Measurements from ENCODE around the gene CPXM2.

- TF ChIP-seq EZH2 (IDR thresholded peaks at IDR 0.05; ENCODE audit: insufficient read depth, poor library complexity, severe bottlenecking) (no peak), EZH2phosphoT487 (IDR thresholded peaks at IDR 0.05; ENCODE audit: insufficient read depth, low read depth) (no peak)
These were observed 44.8 kb upstream of the CPXM2 start for GRCh38 chr10:123936426-123936825.
